Measurements from ENCODE around the gene TOM1. TPM values are rescaled to one million over a fixed set of nuclear protein-coding genes. Genes with fewer than 3 reads are reported as not detected.

TOM1 gene
- 32.2 TPM for polyA plus RNA-seq (2013, experiment 1 of 4)
- 34.6 TPM for polyA plus RNA-seq (2013, experiment 2 of 4)
- polyA plus RNA-seq (2013, experiment 3 of 4) = 25.6 TPM
- 27.3 TPM for polyA plus RNA-seq (2013, experiment 4 of 4)

DNA sequence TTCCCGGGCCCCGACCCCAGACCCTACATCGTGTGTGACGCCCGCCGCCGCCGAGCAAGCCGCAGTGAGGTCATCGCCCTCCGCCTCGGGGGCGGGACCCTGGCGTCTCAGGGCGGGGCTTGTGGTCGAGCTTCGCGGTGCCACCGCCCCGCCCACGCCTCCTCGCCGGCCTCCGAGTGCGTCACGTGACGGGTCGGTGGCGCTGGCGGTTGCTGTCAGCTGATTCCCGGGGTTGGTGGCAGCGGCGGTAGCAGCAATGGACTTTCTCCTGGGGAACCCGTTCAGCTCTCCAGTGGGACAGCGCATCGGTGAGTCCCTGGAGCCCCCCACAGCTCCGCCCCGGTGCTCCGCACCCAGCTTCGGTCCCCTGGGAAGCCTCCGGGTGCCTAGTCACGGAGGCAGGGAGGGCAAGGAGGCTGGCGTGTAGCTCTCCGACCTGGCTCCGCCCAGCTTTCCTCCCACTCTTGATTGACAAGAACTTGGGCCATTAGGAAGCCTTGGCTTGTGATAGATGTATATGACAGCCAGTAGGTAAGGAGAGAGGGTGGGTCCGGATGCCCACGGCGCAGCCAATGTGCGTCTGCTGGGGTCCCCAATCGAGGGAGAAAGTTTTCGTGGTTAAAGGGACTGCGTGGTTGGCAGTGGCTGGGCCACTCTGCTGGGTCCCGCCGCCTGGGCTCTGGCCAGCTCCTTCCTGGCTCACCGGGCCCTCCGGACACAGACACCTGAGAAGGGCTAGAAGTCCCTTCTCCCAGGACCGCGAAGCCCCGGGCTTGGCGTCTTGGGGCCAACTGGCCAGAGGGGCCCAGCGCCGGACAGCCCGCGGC is at the start of gene TOM1:
TOM1 (plus strand) TSS at position 222 of the 827 bp plus-strand sequence; CDS start at position 257, 35 bp downstream.
- no peaks in the 10 kb centered on the region for H3K4me1 ChIP-seq (ENCODE audit: control insufficient read depth, insufficient read depth, low read length)
- 0% methylated on average over 64 of the region's 64 CpGs for WGBS, 2 experiments
- peak within 1 kb of the TSS; percentile 69 for H3K27ac ChIP-seq (ENCODE audit: insufficient read depth, low read depth, low read length, poor library complexity, severe bottlenecking)
- no peaks in the 10 kb centered on the region for H3K9me3 ChIP-seq (ENCODE audit: control insufficient read depth, low read length)
- peak within 1 kb of the TSS; percentile 96 for H3K4me3 ChIP-seq (ENCODE audit: insufficient read depth, low read depth, low read length)
- no peaks in the 10 kb centered on the region for H3K27me3 ChIP-seq (ENCODE audit: control insufficient read depth, insufficient read depth, low read length, poor library complexity, severe bottlenecking)
- H3K36me3 ChIP-seq (ENCODE audit: control insufficient read depth, insufficient read depth, low read length) = peaks cover 14% of the 10 kb centered on the region

DNA sequence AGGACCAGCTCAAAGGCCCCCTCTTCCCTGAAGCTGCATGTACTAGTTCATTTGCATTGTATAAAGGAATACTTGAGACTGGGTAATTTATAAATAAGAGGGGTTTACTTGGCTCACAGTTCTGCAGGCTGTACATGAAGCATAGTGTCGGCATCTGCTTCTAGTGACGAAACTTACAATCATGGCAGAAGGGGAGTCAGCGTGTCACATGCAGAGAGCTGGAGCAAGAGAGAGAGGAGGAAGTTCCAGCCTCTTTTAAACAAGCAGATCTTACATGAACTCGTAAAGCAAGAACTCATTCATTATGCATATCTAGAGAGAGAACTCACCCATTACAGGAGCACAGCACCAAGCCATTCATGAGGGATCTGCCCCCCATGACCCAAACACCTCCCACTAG is 49.5 kb upstream of the TOM1 start:
- no peak overlapping the region for H3K27ac ChIP-seq (ENCODE audit: insufficient read depth, low read depth, low read length, poor library complexity, severe bottlenecking)
- H3K9me3 ChIP-seq (ENCODE audit: control insufficient read depth, low read length) = no peaks in the 10 kb centered on the region
- H3K4me1 ChIP-seq (ENCODE audit: control insufficient read depth, insufficient read depth, low read length) = no peaks in the 10 kb centered on the region
- WGBS, 2 experiments = 88 to 92% methylated on average over 4 of the region's 4 CpGs
- H3K27me3 ChIP-seq (ENCODE audit: control insufficient read depth, insufficient read depth, low read length, poor library complexity, severe bottlenecking) = no peaks in the 10 kb centered on the region
- H3K4me3 ChIP-seq (ENCODE audit: insufficient read depth, low read depth, low read length) = no peak overlapping the region
- H3K36me3 ChIP-seq (ENCODE audit: control insufficient read depth, insufficient read depth, low read length) = no peaks in the 10 kb centered on the region

DNA sequence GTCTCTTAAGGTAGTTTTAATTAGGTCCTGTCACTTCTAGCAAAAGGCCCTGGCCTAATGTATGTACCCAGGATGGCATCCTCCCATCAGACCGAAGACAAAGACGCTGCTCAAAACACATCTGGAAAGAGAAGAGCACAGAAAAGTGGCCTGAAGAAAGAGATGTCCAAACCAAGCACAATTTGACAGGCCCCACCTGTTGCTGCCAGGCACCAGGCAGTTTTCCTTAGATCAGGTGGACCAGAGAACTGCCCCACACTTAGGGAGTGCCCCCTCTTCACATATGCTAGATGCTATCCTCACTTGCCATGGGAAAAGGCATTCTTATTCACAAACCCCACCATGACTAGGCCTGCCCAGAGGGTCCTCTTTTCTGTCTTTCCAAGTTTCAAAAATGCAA is 45.7 kb upstream of the TOM1 start:
- H3K9me3 ChIP-seq (ENCODE audit: control insufficient read depth, low read length) = no peaks in the 10 kb centered on the region
- H3K27me3 ChIP-seq (ENCODE audit: control insufficient read depth, insufficient read depth, low read length, poor library complexity, severe bottlenecking) = no peaks in the 10 kb centered on the region
- H3K36me3 ChIP-seq (ENCODE audit: control insufficient read depth, insufficient read depth, low read length) = no peaks in the 10 kb centered on the region
- no peak overlapping the region for H3K27ac ChIP-seq (ENCODE audit: insufficient read depth, low read depth, low read length, poor library complexity, severe bottlenecking)
- WGBS, 2 experiments = 94 to 100% methylated on average over 2 of the region's 2 CpGs
- no peak overlapping the region for H3K4me3 ChIP-seq (ENCODE audit: insufficient read depth, low read depth, low read length)
- no peaks in the 10 kb centered on the region for H3K4me1 ChIP-seq (ENCODE audit: control insufficient read depth, insufficient read depth, low read length)

GRCh38 chr22:35257002-35257320 is 42.7 kb upstream of the TOM1 start:
- no peaks in the 10 kb centered on the region for H3K27me3 ChIP-seq (ENCODE audit: control insufficient read depth, insufficient read depth, low read length, poor library complexity, severe bottlenecking)

GRCh38 chr22:35257321-35258190 is 42.1 kb upstream of the TOM1 start, which contains the start of gene HMGXB4:
HMGXB4 (plus strand) TSS chr22:35257493; CDS start chr22:35262391, 4,898 bp downstream.
- Histone ChIP-seq H3K27me3 (ENCODE audit: control insufficient read depth, insufficient read depth, low read length, poor library complexity, severe bottlenecking) (no peaks in the 10 kb centered on the region), H3K4me1 (ENCODE audit: control insufficient read depth, insufficient read depth, low read length) (no peaks in the 10 kb centered on the region), H3K9me3 (ENCODE audit: control insufficient read depth, low read length) (no peaks in the 10 kb centered on the region), H3K4me3 (ENCODE audit: insufficient read depth, low read depth, low read length) (peak within 1 kb of the TSS; percentile 68), H3K27ac (ENCODE audit: insufficient read depth, low read depth, low read length, poor library complexity, severe bottlenecking) (peak within 1 kb of the TSS; percentile 79), H3K36me3 (ENCODE audit: control insufficient read depth, insufficient read depth, low read length) (peaks cover 6% of the 10 kb centered on the region)
- 0 to 1% methylated on average over 84 of the region's 84 CpGs for WGBS, 2 experiments

More at GRCh38 chr22:35257002-35257320, 42.7 kb upstream of the TOM1 start:
- H3K9me3 ChIP-seq (ENCODE audit: control insufficient read depth, low read length) = no peaks in the 10 kb centered on the region
- H3K27ac ChIP-seq (ENCODE audit: insufficient read depth, low read depth, low read length, poor library complexity, severe bottlenecking) = no peak overlapping the region
- 16 to 18% methylated on average over 3 of the region's 3 CpGs for WGBS, 2 experiments
- H3K4me3 ChIP-seq (ENCODE audit: insufficient read depth, low read depth, low read length) = peak overlapping the region; percentile 68
- H3K36me3 ChIP-seq (ENCODE audit: control insufficient read depth, insufficient read depth, low read length) = peaks cover under 1% of the 10 kb centered on the region
- H3K4me1 ChIP-seq (ENCODE audit: control insufficient read depth, insufficient read depth, low read length) = no peaks in the 10 kb centered on the region

DNA sequence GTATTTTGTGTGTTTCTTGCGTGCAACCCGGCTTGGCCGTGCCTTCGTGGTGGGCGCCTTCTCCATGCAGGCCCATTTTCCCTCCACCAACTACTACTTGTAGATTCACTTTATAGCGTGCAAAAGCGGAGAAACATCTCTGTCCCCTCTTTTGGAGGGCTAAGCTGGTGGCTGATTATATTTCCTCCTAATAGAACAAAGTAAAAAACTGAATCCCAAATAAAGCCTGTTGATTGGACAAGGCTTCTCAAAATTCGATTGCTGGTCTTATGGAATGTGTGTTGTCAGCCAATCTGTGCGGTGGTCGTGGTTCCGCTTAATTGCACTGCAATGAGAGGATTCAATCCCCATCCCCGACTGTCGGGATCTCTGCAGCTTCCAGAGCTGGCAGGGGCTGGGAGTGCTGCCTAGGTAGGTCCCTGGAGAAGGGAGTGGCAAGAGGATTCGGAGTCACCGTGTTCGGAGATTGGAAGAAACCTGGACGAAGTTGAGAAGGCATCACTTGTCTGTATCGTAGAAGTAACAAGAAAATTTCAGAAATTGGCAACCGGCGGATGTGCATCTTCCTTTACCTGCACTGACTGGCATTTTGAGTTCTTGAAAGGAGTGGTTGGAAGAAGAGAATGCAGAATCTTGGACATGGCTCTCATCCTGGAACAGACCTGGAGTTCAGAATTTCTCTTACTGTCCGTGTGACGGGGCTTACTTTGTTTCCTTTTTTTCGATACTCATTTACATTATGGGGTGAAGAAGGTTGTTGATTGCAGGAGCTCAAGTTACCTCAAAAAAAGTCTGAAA is 41.3 kb upstream of the TOM1 start:
- H3K4me1 ChIP-seq (ENCODE audit: control insufficient read depth, insufficient read depth, low read length) = no peaks in the 10 kb centered on the region
- peaks cover 11% of the 10 kb centered on the region for H3K36me3 ChIP-seq (ENCODE audit: control insufficient read depth, insufficient read depth, low read length)
- peak overlapping the region; percentile 68 for H3K4me3 ChIP-seq (ENCODE audit: insufficient read depth, low read depth, low read length)
- no peaks in the 10 kb centered on the region for H3K27me3 ChIP-seq (ENCODE audit: control insufficient read depth, insufficient read depth, low read length, poor library complexity, severe bottlenecking)
- peak overlapping the region; percentile 79 for H3K27ac ChIP-seq (ENCODE audit: insufficient read depth, low read depth, low read length, poor library complexity, severe bottlenecking)
- H3K9me3 ChIP-seq (ENCODE audit: control insufficient read depth, low read length) = no peaks in the 10 kb centered on the region
- 24 to 26% methylated on average over 23 of the region's 23 CpGs for WGBS, 2 experiments

- no peak overlapping the region for H3K4me3 ChIP-seq (ENCODE audit: insufficient read depth, low read depth, low read length)
- H3K27me3 ChIP-seq (ENCODE audit: control insufficient read depth, insufficient read depth, low read length, poor library complexity, severe bottlenecking) = no peaks in the 10 kb centered on the region
- H3K4me1 ChIP-seq (ENCODE audit: control insufficient read depth, insufficient read depth, low read length) = no peaks in the 10 kb centered on the region
- 94 to 95% methylated on average over 7 of the region's 7 CpGs for WGBS, 2 experiments
- H3K36me3 ChIP-seq (ENCODE audit: control insufficient read depth, insufficient read depth, low read length) = peaks cover 65% of the 10 kb centered on the region
- no peaks in the 10 kb centered on the region for H3K9me3 ChIP-seq (ENCODE audit: control insufficient read depth, low read length)
- H3K27ac ChIP-seq (ENCODE audit: insufficient read depth, low read depth, low read length, poor library complexity, severe bottlenecking) = no peak overlapping the region
Measured at GRCh38 chr22:35264986-35265385, 34.7 kb upstream of the TOM1 start.

DNA sequence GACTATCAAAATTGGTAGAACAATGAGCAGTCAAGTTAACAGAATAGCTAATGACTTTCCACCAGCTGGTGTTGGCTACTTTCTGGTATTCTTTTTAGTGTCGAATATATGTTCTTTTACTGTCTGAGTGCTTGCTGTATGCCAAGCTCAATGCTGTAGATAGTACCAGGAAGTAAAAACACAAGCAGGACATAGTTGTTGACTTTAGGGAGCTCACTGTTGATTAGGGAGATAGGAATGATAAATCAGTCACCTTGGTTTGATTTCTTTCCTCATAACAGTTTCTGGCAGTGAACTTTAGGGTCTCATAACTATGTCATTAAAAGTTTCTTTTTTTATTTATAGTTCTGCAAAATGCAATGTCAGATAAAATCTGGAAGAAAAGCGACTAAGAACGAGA is 33.4 kb upstream of the TOM1 start:
- Histone ChIP-seq H3K36me3 (ENCODE audit: control insufficient read depth, insufficient read depth, low read length) (peaks cover 71% of the 10 kb centered on the region), H3K4me3 (ENCODE audit: insufficient read depth, low read depth, low read length) (no peak overlapping the region), H3K27ac (ENCODE audit: insufficient read depth, low read depth, low read length, poor library complexity, severe bottlenecking) (no peak overlapping the region), H3K4me1 (ENCODE audit: control insufficient read depth, insufficient read depth, low read length) (no peaks in the 10 kb centered on the region), H3K27me3 (ENCODE audit: control insufficient read depth, insufficient read depth, low read length, poor library complexity, severe bottlenecking) (no peaks in the 10 kb centered on the region), H3K9me3 (ENCODE audit: control insufficient read depth, low read length) (no peaks in the 10 kb centered on the region)
- 95 to 98% methylated on average over 3 of the region's 3 CpGs for WGBS, 2 experiments

- Histone ChIP-seq H3K9me3 (ENCODE audit: control insufficient read depth, low read length) (no peaks in the 10 kb centered on the region), H3K36me3 (ENCODE audit: control insufficient read depth, insufficient read depth, low read length) (peaks cover 65% of the 10 kb centered on the region)
- WGBS, 2 experiments = 96 to 98% methylated on average over 3 of the region's 3 CpGs
Measured at GRCh38 chr22:35269630-35270029, 30.1 kb upstream of the TOM1 start.

More at GRCh38 chr22:35269630-35270029, 30.1 kb upstream of the TOM1 start:
- Histone ChIP-seq H3K27ac (ENCODE audit: insufficient read depth, low read depth, low read length, poor library complexity, severe bottlenecking) (no peak overlapping the region), H3K4me3 (ENCODE audit: insufficient read depth, low read depth, low read length) (no peak overlapping the region), H3K4me1 (ENCODE audit: control insufficient read depth, insufficient read depth, low read length) (no peaks in the 10 kb centered on the region), H3K27me3 (ENCODE audit: control insufficient read depth, insufficient read depth, low read length, poor library complexity, severe bottlenecking) (no peaks in the 10 kb centered on the region)
